Effector memory CD8-positive, alpha-beta T cell (primary cell): ENCODE data around the gene CCDC81.
"Not testable (repeated sequence)": the region's sequence is repeated elsewhere in the genome, so short reads cannot be mapped to it uniquely, and the experiment has no call there.

Source experiments
- ATAC-seq: fragments of 150-1000 bp; cut with Tn5 transposase; replicated peaks from 2 replicates; pipeline ENCODE4 v1.10.0; 2021; ENCODE audit warnings: mild to moderate bottlenecking, moderate library complexity
- DNase-seq, 3 experiments: peaks; one replicate each; pipeline ENCODE4 v3.0.0; 2021
- H3K27ac Mint-ChIP-seq, 2 donors: one replicate each; pipeline ENCODE4 v1.8.0; 2022; ENCODE audit warnings: mild to moderate bottlenecking in 2 of 2, mixed read lengths in 2 of 2, moderate library complexity in 2 of 2
- H3K27me3 Mint-ChIP-seq, 2 donors: one replicate each; pipeline ENCODE4 v1.8.0; 2022; ENCODE audit warnings: mixed read lengths in 2 of 2
- H3K36me3 Mint-ChIP-seq: one replicate; pipeline ENCODE4 v1.8.0; 2022; ENCODE audit warnings: mild to moderate bottlenecking, moderate library complexity, mixed read lengths; ENCODE audit not compliant: insufficient read depth
- H3K4me1 Mint-ChIP-seq, 2 donors: one replicate each; pipeline ENCODE4 v1.8.0; 2022; ENCODE audit warnings: low read depth in 2 of 2, mixed read lengths in 2 of 2
- H3K4me3 Mint-ChIP-seq, 2 donors: one replicate each; pipeline ENCODE4 v1.8.0; 2022; ENCODE audit warnings: mild to moderate bottlenecking in 2 of 2, mixed read lengths in 2 of 2, moderate library complexity in 2 of 2
- H3K9me3 Mint-ChIP-seq, 2 donors: one replicate each; pipeline ENCODE4 v1.8.0; 2022; ENCODE audit warnings: mixed read lengths in 2 of 2

CCDC81 gene

GRCh38 chr11:86431258-86431657, 56.6 kb downstream of the CCDC81 start:
- H3K9me3 Mint-ChIP-seq, result no peaks in the 10 kb centered on the region
- peak overlapping the region in 1 of 2 donors; percentile 17 for H3K4me3 Mint-ChIP-seq
- H3K27me3 Mint-ChIP-seq, result no peaks in the 10 kb centered on the region
- no peak overlapping the region for H3K27ac Mint-ChIP-seq
- no peaks in the 10 kb centered on the region for H3K36me3 Mint-ChIP-seq
- H3K4me1 Mint-ChIP-seq, result no peaks in the 10 kb centered on the region
- ATAC-seq, result no peak
- no peak for DNase-seq

GRCh38 chr11:86433361-86434095, 58.8 kb downstream of the CCDC81 start:
- H3K27ac Mint-ChIP-seq, H3K36me3 Mint-ChIP-seq, DNase-seq, H3K4me1 Mint-ChIP-seq, H3K9me3 Mint-ChIP-seq, H3K4me3 Mint-ChIP-seq, H3K27me3 Mint-ChIP-seq, ATAC-seq: not testable (repeated sequence)

- Mint-ChIP-seq H3K36me3 (no peaks in the 10 kb centered on the region), H3K9me3 (no peaks in the 10 kb centered on the region), H3K27me3 (no peaks in the 10 kb centered on the region), H3K27ac (no peak overlapping the region), H3K4me3 (no peak overlapping the region), H3K4me1 (no peaks in the 10 kb centered on the region)
- DNase-seq (no peak), ATAC-seq (no peak)
These were observed 61.0 kb downstream of the CCDC81 start for GRCh38 chr11:86435711-86436110.

GRCh38 chr11:86438685-86439084, 64.0 kb downstream of the CCDC81 start:
- DNase-seq (no peak), ATAC-seq (no peak)
- Mint-ChIP-seq H3K4me1 (no peaks in the 10 kb centered on the region), H3K27me3 (no peaks in the 10 kb centered on the region), H3K4me3 (no peak overlapping the region), H3K36me3 (no peaks in the 10 kb centered on the region), H3K27ac (no peak overlapping the region), H3K9me3 (no peaks in the 10 kb centered on the region)

- DNase-seq, result no peak
- no peaks in the 10 kb centered on the region for H3K4me1 Mint-ChIP-seq
- no peak for ATAC-seq
- no peaks in the 10 kb centered on the region for H3K9me3 Mint-ChIP-seq
- H3K36me3 Mint-ChIP-seq, result no peaks in the 10 kb centered on the region
- no peak overlapping the region for H3K4me3 Mint-ChIP-seq
- no peak overlapping the region for H3K27ac Mint-ChIP-seq
- H3K27me3 Mint-ChIP-seq, result no peaks in the 10 kb centered on the region
These were observed 65.6 kb downstream of the CCDC81 start for GRCh38 chr11:86440305-86440716.

GRCh38 chr11:86440843-86441242, 66.2 kb downstream of the CCDC81 start:
- Mint-ChIP-seq H3K27ac (no peak overlapping the region), H3K27me3 (no peaks in the 10 kb centered on the region), H3K36me3 (no peaks in the 10 kb centered on the region), H3K4me1 (no peaks in the 10 kb centered on the region), H3K4me3 (no peak overlapping the region), H3K9me3 (no peaks in the 10 kb centered on the region)
- ATAC-seq, result no peak
- DNase-seq, result no peak

GRCh38 chr11:86442420-86442819, 67.7 kb downstream of the CCDC81 start:
- Mint-ChIP-seq H3K9me3 (no peaks in the 10 kb centered on the region), H3K27ac (no peak overlapping the region), H3K4me3 (no peak overlapping the region), H3K4me1 (peaks cover 0 to 6% of the 10 kb centered on the region in 2 donors), H3K36me3 (no peaks in the 10 kb centered on the region), H3K27me3 (no peaks in the 10 kb centered on the region)
- no peak for ATAC-seq
- DNase-seq, result no peak

- no peaks in the 10 kb centered on the region for H3K36me3 Mint-ChIP-seq
- ATAC-seq, result no peak
- H3K4me1 Mint-ChIP-seq, result peaks cover 0 to 6% of the 10 kb centered on the region in 2 donors
- H3K9me3 Mint-ChIP-seq, result no peaks in the 10 kb centered on the region
- DNase-seq, result no peak
- no peak overlapping the region for H3K4me3 Mint-ChIP-seq
- H3K27ac Mint-ChIP-seq, result no peak overlapping the region
- H3K27me3 Mint-ChIP-seq, result no peaks in the 10 kb centered on the region
These were observed 68.1 kb downstream of the CCDC81 start for GRCh38 chr11:86442827-86443226.

GRCh38 chr11:86443415-86443814, 68.7 kb downstream of the CCDC81 start:
- DNase-seq (no peak), ATAC-seq (no peak)
- Mint-ChIP-seq H3K36me3 (no peaks in the 10 kb centered on the region), H3K27ac (no peak overlapping the region), H3K9me3 (no peaks in the 10 kb centered on the region), H3K4me3 (no peak overlapping the region), H3K27me3 (no peaks in the 10 kb centered on the region), H3K4me1 (peaks cover 0 to 6% of the 10 kb centered on the region in 2 donors)

GRCh38 chr11:86444981-86445380, 70.3 kb downstream of the CCDC81 start:
- Mint-ChIP-seq H3K27me3 (no peaks in the 10 kb centered on the region), H3K4me3 (no peak overlapping the region), H3K4me1 (peaks cover 0 to 6% of the 10 kb centered on the region in 2 donors), H3K9me3 (no peaks in the 10 kb centered on the region), H3K27ac (no peak overlapping the region), H3K36me3 (no peaks in the 10 kb centered on the region)
- DNase-seq, result no peak
- no peak for ATAC-seq

GRCh38 chr11:86446163-86446923, 71.7 kb downstream of the CCDC81 start:
- ATAC-seq (no peak), DNase-seq (no peak)
- Mint-ChIP-seq H3K9me3 (no peaks in the 10 kb centered on the region), H3K4me3 (no peak overlapping the region), H3K36me3 (no peaks in the 10 kb centered on the region), H3K27me3 (no peaks in the 10 kb centered on the region), H3K27ac (no peak overlapping the region), H3K4me1 (peaks cover 0 to 6% of the 10 kb centered on the region in 2 donors)

- peaks cover 0 to 6% of the 10 kb centered on the region in 2 donors for H3K4me1 Mint-ChIP-seq
- no peaks in the 10 kb centered on the region for H3K27me3 Mint-ChIP-seq
- no peak overlapping the region for H3K27ac Mint-ChIP-seq
- no peaks in the 10 kb centered on the region for H3K9me3 Mint-ChIP-seq
- no peak overlapping the region for H3K4me3 Mint-ChIP-seq
- ATAC-seq (no peak), DNase-seq (no peak)
- no peaks in the 10 kb centered on the region for H3K36me3 Mint-ChIP-seq
These were observed 72.2 kb downstream of the CCDC81 start for GRCh38 chr11:86446924-86447285.

- H3K4me3 Mint-ChIP-seq, result no peak overlapping the region
- no peak for DNase-seq
- no peak for ATAC-seq
These were observed 73.2 kb downstream of the CCDC81 start for GRCh38 chr11:86447763-86448480.

More at GRCh38 chr11:86447763-86448480, 73.2 kb downstream of the CCDC81 start:
- Mint-ChIP-seq H3K9me3 (no peaks in the 10 kb centered on the region), H3K4me1 (peaks cover 0 to 6% of the 10 kb centered on the region in 2 donors), H3K36me3 (no peaks in the 10 kb centered on the region), H3K27ac (no peak overlapping the region), H3K27me3 (no peaks in the 10 kb centered on the region)
